Measurements from ENCODE around the gene ASB7. TPM values are rescaled to one million over a fixed set of nuclear protein-coding genes. Genes with fewer than 3 reads are reported as not detected.

Gene ASB7
- total and polyA plus RNA-seq, 2 experiments from 2014 or later = 4.1 to 13.9 TPM

DNA sequence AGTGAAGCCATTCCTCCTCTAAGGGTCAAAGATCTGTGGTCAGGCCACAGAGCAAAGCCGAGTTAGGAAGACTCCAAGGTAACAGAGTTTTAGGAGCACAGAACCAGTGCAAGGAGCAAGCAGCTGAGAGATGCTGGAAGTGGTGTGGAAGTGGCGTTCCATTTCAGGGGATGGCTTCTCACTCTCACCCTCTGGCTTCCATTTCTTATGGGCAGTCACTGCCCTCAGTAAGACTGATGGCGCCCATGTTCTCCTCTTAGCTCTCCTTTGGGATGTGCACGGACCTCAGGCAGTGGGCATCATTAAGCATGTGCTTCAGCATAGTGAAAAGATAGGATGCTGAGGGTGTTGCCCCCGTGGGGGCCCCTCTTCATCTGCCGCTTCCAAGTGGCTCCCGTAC is 90.3 kb downstream of the ASB7 start:
- Histone ChIP-seq H3K4me3 (no peak overlapping the region), H3K4me1 (ENCODE audit: insufficient read depth) (no peaks in the 10 kb centered on the region), H3K4me2 (no peak overlapping the region), H3K36me3 (ENCODE audit: insufficient read depth) (no peaks in the 10 kb centered on the region), H2AFZ (no peak overlapping the region), H3F3A (replicated peaks; ENCODE audit: low read depth) (no peaks in the 10 kb centered on the region), H3K79me2 (replicated peaks; ENCODE audit: insufficient read depth) (no peaks in the 10 kb centered on the region), H3K27ac (ENCODE audit: low read depth) (no peak overlapping the region), H3K9me2 (ENCODE audit: insufficient read depth) (peaks cover 5% of the 10 kb centered on the region; the same call in 1 of the 2 replicates), H4K20me1 (replicated peaks; ENCODE audit: insufficient read depth) (no peaks in the 10 kb centered on the region), H3K27me3 (ENCODE audit: insufficient read depth) (no peaks in the 10 kb centered on the region)
- Mint-ChIP-seq H3K27me3 (ENCODE audit: insufficient read depth, low read depth, poor library complexity) (peaks cover 12% of the 10 kb centered on the region), H3K4me3 (no peak overlapping the region), H3K27ac (no peak overlapping the region), H3K9me3 (no peaks in the 10 kb centered on the region), H3K4me1 (peaks cover 3% of the 10 kb centered on the region), H3K36me3 (ENCODE audit: low read depth) (no peaks in the 10 kb centered on the region)
- TF ChIP-seq POLR2AphosphoS5 (IDR thresholded peaks at IDR 0.05; ENCODE audit: low read depth) (no peak), JUNB (IDR thresholded peaks at IDR 0.05; ENCODE audit: unreplicated experiment) (no peak), NANOG (IDR thresholded peaks at IDR 0.05; ENCODE audit: borderline replicate concordance) (no peak), EZH2 (IDR thresholded peaks at IDR 0.05; ENCODE audit: low read depth, unreplicated experiment) (no peak), STAT1 (IDR thresholded peaks at IDR 0.05; ENCODE audit: unreplicated experiment) (no peak), ZNF331 (CRISPR knock-in tag; IDR thresholded peaks at IDR 0.05; ENCODE audit: low read depth) (no peak), EZH2phosphoT487 (IDR thresholded peaks at IDR 0.05; ENCODE audit: unreplicated experiment) (no peak)
- no peak for DNase-seq (ENCODE audit: low spot score)
- ATAC-seq = no peak

DNA sequence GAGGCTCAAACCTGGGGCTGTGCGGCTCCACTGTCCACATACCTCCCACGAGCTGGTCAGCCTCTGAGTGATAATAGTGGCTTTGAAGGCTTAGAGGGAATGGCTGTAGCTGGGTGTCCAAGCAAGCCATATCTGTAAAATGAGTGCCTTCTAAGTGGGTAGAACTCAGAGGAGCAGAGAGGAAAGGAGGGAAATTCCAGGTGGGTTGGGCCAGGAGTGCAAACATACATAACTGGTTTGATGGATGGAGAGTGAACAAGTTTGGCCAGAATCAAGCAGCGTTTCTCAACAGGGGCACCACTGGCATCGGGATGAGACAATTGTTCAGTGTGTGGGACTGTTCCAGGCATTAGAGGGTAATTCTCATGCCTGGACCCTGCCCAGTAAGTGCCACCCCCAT is 91.1 kb downstream of the ASB7 start:
- Histone ChIP-seq H4K20me1 (replicated peaks; ENCODE audit: insufficient read depth) (no peaks in the 10 kb centered on the region), H3K79me2 (replicated peaks; ENCODE audit: insufficient read depth) (no peaks in the 10 kb centered on the region), H2AFZ (no peak overlapping the region), H3K4me2 (no peak overlapping the region), H3K36me3 (ENCODE audit: insufficient read depth) (no peaks in the 10 kb centered on the region), H3K27me3 (ENCODE audit: insufficient read depth) (no peaks in the 10 kb centered on the region), H3K27ac (ENCODE audit: low read depth) (no peak overlapping the region), H3K4me1 (ENCODE audit: insufficient read depth) (no peaks in the 10 kb centered on the region), H3K4me3 (no peak overlapping the region), H3K9me2 (ENCODE audit: insufficient read depth) (peaks cover 5% of the 10 kb centered on the region; the same call in 1 of the 2 replicates), H3F3A (replicated peaks; ENCODE audit: low read depth) (no peaks in the 10 kb centered on the region)
- no peaks in the 10 kb centered on the region for H3K4me1 Mint-ChIP-seq
- H3K27me3 Mint-ChIP-seq (ENCODE audit: insufficient read depth, low read depth, poor library complexity) = peaks cover 8% of the 10 kb centered on the region
- DNase-seq (ENCODE audit: low spot score) (no peak), ATAC-seq (no peak)
- no peak overlapping the region for H3K27ac Mint-ChIP-seq
- H3K4me3 Mint-ChIP-seq = no peak overlapping the region
- H3K9me3 Mint-ChIP-seq = no peaks in the 10 kb centered on the region
- H3K36me3 Mint-ChIP-seq (ENCODE audit: low read depth) = no peaks in the 10 kb centered on the region
- TF ChIP-seq ZNF331 (CRISPR knock-in tag; IDR thresholded peaks at IDR 0.05; ENCODE audit: low read depth) = no peak
- no peak for TF ChIP-seq ZNF114 (CRISPR knock-in tag; IDR thresholded peaks at IDR 0.05)
- TF ChIP-seq, protein P1, sequence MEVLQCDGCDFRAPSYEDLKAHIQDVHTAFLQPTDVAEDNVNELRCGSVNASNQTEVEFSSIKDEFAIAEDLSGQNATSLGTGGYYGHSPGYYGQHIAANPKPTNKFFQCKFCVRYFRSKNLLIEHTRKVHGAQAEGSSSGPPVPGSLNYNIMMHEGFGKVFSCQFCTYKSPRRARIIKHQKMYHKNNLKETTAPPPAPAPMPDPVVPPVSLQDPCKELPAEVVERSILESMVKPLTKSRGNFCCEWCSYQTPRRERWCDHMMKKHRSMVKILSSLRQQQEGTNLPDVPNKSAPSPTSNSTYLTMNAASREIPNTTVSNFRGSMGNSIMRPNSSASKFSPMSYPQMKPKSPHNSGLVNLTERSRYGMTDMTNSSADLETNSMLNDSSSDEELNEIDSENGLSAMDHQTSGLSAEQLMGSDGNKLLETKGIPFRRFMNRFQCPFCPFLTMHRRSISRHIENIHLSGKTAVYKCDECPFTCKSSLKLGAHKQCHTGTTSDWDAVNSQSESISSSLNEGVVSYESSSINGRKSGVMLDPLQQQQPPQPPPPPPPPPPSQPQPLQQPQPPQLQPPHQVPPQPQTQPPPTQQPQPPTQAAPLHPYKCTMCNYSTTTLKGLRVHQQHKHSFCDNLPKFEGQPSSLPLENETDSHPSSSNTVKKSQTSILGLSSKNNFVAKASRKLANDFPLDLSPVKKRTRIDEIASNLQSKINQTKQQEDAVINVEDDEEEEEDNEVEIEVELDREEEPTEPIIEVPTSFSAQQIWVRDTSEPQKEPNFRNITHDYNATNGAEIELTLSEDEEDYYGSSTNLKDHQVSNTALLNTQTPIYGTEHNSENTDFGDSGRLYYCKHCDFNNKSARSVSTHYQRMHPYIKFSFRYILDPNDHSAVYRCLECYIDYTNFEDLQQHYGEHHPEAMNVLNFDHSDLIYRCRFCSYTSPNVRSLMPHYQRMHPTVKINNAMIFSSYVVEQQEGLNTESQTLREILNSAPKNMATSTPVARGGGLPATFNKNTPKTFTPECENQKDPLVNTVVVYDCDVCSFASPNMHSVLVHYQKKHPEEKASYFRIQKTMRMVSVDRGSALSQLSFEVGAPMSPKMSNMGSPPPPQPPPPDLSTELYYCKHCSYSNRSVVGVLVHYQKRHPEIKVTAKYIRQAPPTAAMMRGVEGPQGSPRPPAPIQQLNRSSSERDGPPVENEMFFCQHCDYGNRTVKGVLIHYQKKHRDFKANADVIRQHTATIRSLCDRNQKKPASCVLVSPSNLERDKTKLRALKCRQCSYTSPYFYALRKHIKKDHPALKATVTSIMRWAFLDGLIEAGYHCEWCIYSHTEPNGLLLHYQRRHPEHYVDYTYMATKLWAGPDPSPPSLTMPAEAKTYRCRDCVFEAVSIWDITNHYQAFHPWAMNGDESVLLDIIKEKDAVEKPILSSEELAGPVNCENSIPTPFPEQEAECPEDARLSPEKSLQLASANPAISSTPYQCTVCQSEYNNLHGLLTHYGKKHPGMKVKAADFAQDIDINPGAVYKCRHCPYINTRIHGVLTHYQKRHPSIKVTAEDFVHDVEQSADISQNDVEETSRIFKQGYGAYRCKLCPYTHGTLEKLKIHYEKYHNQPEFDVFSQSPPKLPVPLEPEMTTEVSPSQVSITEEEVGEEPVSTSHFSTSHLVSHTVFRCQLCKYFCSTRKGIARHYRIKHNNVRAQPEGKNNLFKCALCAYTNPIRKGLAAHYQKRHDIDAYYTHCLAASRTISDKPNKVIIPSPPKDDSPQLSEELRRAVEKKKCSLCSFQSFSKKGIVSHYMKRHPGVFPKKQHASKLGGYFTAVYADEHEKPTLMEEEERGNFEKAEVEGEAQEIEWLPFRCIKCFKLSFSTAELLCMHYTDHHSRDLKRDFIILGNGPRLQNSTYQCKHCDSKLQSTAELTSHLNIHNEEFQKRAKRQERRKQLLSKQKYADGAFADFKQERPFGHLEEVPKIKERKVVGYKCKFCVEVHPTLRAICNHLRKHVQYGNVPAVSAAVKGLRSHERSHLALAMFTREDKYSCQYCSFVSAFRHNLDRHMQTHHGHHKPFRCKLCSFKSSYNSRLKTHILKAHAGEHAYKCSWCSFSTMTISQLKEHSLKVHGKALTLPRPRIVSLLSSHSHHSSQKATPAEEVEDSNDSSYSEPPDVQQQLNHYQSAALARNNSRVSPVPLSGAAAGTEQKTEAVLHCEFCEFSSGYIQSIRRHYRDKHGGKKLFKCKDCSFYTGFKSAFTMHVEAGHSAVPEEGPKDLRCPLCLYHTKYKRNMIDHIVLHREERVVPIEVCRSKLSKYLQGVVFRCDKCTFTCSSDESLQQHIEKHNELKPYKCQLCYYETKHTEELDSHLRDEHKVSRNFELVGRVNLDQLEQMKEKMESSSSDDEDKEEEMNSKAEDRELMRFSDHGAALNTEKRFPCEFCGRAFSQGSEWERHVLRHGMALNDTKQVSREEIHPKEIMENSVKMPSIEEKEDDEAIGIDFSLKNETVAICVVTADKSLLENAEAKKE (CRISPR knock-in tag; IDR thresholded peaks at IDR 0.05) = no peak
- TF ChIP-seq STAT1 (IDR thresholded peaks at IDR 0.05; ENCODE audit: unreplicated experiment) = no peak
- TF ChIP-seq, protein P2, sequence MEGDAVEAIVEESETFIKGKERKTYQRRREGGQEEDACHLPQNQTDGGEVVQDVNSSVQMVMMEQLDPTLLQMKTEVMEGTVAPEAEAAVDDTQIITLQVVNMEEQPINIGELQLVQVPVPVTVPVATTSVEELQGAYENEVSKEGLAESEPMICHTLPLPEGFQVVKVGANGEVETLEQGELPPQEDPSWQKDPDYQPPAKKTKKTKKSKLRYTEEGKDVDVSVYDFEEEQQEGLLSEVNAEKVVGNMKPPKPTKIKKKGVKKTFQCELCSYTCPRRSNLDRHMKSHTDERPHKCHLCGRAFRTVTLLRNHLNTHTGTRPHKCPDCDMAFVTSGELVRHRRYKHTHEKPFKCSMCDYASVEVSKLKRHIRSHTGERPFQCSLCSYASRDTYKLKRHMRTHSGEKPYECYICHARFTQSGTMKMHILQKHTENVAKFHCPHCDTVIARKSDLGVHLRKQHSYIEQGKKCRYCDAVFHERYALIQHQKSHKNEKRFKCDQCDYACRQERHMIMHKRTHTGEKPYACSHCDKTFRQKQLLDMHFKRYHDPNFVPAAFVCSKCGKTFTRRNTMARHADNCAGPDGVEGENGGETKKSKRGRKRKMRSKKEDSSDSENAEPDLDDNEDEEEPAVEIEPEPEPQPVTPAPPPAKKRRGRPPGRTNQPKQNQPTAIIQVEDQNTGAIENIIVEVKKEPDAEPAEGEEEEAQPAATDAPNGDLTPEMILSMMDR (conservative IDR thresholded peaks at IDR 0.05; ENCODE audit: low read depth in 2 of 2) = no peak
- TF ChIP-seq, protein P3, sequence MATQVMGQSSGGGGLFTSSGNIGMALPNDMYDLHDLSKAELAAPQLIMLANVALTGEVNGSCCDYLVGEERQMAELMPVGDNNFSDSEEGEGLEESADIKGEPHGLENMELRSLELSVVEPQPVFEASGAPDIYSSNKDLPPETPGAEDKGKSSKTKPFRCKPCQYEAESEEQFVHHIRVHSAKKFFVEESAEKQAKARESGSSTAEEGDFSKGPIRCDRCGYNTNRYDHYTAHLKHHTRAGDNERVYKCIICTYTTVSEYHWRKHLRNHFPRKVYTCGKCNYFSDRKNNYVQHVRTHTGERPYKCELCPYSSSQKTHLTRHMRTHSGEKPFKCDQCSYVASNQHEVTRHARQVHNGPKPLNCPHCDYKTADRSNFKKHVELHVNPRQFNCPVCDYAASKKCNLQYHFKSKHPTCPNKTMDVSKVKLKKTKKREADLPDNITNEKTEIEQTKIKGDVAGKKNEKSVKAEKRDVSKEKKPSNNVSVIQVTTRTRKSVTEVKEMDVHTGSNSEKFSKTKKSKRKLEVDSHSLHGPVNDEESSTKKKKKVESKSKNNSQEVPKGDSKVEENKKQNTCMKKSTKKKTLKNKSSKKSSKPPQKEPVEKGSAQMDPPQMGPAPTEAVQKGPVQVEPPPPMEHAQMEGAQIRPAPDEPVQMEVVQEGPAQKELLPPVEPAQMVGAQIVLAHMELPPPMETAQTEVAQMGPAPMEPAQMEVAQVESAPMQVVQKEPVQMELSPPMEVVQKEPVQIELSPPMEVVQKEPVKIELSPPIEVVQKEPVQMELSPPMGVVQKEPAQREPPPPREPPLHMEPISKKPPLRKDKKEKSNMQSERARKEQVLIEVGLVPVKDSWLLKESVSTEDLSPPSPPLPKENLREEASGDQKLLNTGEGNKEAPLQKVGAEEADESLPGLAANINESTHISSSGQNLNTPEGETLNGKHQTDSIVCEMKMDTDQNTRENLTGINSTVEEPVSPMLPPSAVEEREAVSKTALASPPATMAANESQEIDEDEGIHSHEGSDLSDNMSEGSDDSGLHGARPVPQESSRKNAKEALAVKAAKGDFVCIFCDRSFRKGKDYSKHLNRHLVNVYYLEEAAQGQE (IDR thresholded peaks at IDR 0.05; ENCODE audit: unreplicated experiment) = no peak
- no peak for TF ChIP-seq NANOG (IDR thresholded peaks at IDR 0.05; ENCODE audit: borderline replicate concordance)

Measured in GM23338 (cell line).